Parathyroid adenoma (tissue), 2 donors: ENCODE results near the gene MYO3B.
"Not testable (repeated sequence)": the region's sequence is repeated elsewhere in the genome, so short reads cannot be mapped to it uniquely, and the experiment has no call there.

ENCODE experiments used
- H2AFZ ChIP-seq: fragments of 300-600 bp; sonication (generic); one replicate; pipeline ENCODE4 v1.7.0; 2017; ENCODE audit warnings: antibody characterized with exemption, mild to moderate bottlenecking
- H3K27ac ChIP-seq: fragments of 300-600 bp; sonication (generic); one replicate; pipeline ENCODE4 v1.7.0; 2017
- H3K27me3 ChIP-seq: fragments of 300-600 bp; sonication (generic); one replicate; pipeline ENCODE4 v1.7.0; 2017; ENCODE audit warnings: low read length; ENCODE audit not compliant: control insufficient read depth, insufficient read depth
- H3K36me3 ChIP-seq: fragments of 300-600 bp; sonication (generic); one replicate; pipeline ENCODE4 v1.7.0; 2017; ENCODE audit warnings: low read length; ENCODE audit not compliant: control insufficient read depth, insufficient read depth
- H3K4me1 ChIP-seq: fragments of 300-600 bp; sonication (generic); one replicate; pipeline ENCODE4 v1.7.0; 2017; ENCODE audit warnings: control low read depth
- H3K4me2 ChIP-seq: fragments of 300-600 bp; sonication (generic); one replicate; pipeline ENCODE4 v1.7.0; 2017; ENCODE audit warnings: low read length
- H3K4me3 ChIP-seq: fragments of 300-600 bp; sonication (generic); one replicate; pipeline ENCODE4 v1.7.0; 2017; ENCODE audit warnings: low read depth, low read length
- H3K79me2 ChIP-seq: fragments of 300-600 bp; sonication (generic); one replicate; pipeline ENCODE4 v1.7.0; 2017; ENCODE audit warnings: control low read depth
- H3K9ac ChIP-seq: fragments of 300-600 bp; sonication (generic); one replicate; pipeline ENCODE4 v1.7.0; 2017; ENCODE audit warnings: mild to moderate bottlenecking
- H3K9me3 ChIP-seq: fragments of 300-600 bp; sonication (generic); one replicate; pipeline ENCODE4 v1.7.0; 2017; ENCODE audit warnings: low read length; ENCODE audit not compliant: control insufficient read depth
- TF ChIP-seq, protein P1 (sequence below): fragments of 300-600 bp; sonication (generic); IDR thresholded peaks from one replicate; pipeline ENCODE4 v1.7.0; 2017; ENCODE audit warnings: antibody characterized with exemption, mild to moderate bottlenecking
- donor health status: primary hyperparathyroidism.

The MYO3B gene

GRCh38 chr2:170270278-170270864 is 92.4 kb downstream of the MYO3B start:
- H3K27ac ChIP-seq = no peak overlapping the region
- H3K4me2 ChIP-seq = no peak overlapping the region
- TF ChIP-seq, protein P1, sequence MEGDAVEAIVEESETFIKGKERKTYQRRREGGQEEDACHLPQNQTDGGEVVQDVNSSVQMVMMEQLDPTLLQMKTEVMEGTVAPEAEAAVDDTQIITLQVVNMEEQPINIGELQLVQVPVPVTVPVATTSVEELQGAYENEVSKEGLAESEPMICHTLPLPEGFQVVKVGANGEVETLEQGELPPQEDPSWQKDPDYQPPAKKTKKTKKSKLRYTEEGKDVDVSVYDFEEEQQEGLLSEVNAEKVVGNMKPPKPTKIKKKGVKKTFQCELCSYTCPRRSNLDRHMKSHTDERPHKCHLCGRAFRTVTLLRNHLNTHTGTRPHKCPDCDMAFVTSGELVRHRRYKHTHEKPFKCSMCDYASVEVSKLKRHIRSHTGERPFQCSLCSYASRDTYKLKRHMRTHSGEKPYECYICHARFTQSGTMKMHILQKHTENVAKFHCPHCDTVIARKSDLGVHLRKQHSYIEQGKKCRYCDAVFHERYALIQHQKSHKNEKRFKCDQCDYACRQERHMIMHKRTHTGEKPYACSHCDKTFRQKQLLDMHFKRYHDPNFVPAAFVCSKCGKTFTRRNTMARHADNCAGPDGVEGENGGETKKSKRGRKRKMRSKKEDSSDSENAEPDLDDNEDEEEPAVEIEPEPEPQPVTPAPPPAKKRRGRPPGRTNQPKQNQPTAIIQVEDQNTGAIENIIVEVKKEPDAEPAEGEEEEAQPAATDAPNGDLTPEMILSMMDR = no peak
- no peaks in the 10 kb centered on the region for H3K79me2 ChIP-seq
- H3K27me3 ChIP-seq = no peaks in the 10 kb centered on the region
- H2AFZ ChIP-seq = no peak overlapping the region
- no peaks in the 10 kb centered on the region for H3K9me3 ChIP-seq
- no peaks in the 10 kb centered on the region for H3K4me1 ChIP-seq
- no peak overlapping the region for H3K9ac ChIP-seq
- no peak overlapping the region for H3K4me3 ChIP-seq
- H3K36me3 ChIP-seq = no peaks in the 10 kb centered on the region

- H3K4me1 ChIP-seq = no peaks in the 10 kb centered on the region
- H3K27me3 ChIP-seq = no peaks in the 10 kb centered on the region
- H3K36me3 ChIP-seq = no peaks in the 10 kb centered on the region
- H3K9me3 ChIP-seq = no peaks in the 10 kb centered on the region
- H3K9ac ChIP-seq = no peak overlapping the region
- H3K79me2 ChIP-seq = no peaks in the 10 kb centered on the region
- H3K4me2 ChIP-seq = no peak overlapping the region
- TF ChIP-seq, protein P1 = no peak
- no peak overlapping the region for H3K27ac ChIP-seq
- H2AFZ ChIP-seq = no peak overlapping the region
- no peak overlapping the region for H3K4me3 ChIP-seq
Measured at GRCh38 chr2:170271340-170271739, 93.4 kb downstream of the MYO3B start.

DNA sequence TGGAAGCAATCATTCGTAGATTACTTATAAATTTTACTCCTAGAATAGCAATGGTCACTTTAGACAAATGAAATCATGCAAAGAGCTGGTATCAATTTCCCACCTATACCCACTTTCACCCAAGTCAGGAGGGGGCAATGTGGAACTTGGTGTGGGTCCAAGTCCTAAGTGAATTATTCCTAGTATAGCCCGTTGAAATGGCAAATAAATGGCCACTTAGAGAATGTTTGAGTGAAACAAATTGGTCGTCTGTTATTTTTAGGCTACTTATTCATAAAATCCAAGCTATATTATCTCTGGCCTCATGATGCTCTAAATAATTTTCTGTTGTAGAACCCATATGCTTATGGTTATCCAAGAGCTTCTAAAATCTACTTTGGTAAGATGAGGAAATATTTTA is 98.1 kb downstream of the MYO3B start:
- Histone ChIP-seq H3K4me1 (no peaks in the 10 kb centered on the region), H3K27me3 (no peaks in the 10 kb centered on the region), H3K79me2 (no peaks in the 10 kb centered on the region), H3K4me3 (no peak overlapping the region), H3K9ac (no peak overlapping the region), H3K9me3 (no peaks in the 10 kb centered on the region), H3K27ac (no peak overlapping the region), H3K4me2 (no peak overlapping the region), H3K36me3 (no peaks in the 10 kb centered on the region), H2AFZ (no peak overlapping the region)
- TF ChIP-seq, protein P1 = no peak

DNA sequence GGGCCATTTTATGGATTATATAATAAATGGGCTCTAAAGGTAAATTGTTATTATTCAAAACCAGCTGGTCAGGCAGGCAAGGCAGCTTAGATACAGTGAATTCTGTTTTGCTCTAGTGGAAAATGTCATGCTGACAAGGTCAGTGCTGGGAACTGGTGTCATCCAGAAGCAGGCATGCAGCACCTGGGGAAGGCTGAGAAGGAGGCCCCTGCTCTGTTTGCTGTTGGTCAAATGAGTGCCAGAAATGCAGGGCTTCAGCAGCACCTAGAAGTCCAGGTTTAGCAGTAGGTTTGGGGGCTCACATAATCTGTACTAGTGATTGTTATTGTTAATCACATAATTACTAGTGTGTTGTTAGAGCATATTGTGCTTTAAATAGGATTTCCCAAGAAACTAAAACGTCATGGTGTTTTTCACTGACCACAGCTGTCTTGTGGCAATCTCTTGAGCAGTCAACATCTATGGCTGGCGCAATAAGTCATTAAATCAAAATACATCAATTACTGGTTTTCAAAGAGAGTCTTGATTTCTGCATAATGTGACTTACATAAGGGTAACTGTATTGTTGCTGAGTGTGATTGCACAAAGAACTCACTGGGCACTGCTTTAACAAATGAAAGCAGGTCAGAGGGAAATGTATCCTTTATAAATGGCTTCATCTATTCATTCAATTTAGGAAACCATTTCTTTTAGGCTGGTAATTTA is 99.1 kb downstream of the MYO3B start:
- Histone ChIP-seq H3K9me3 (no peaks in the 10 kb centered on the region), H3K4me1 (no peaks in the 10 kb centered on the region), H3K36me3 (no peaks in the 10 kb centered on the region), H3K4me3 (no peak overlapping the region), H3K27me3 (no peaks in the 10 kb centered on the region), H3K4me2 (no peak overlapping the region), H3K9ac (no peak overlapping the region), H2AFZ (no peak overlapping the region), H3K79me2 (no peaks in the 10 kb centered on the region), H3K27ac (no peak overlapping the region)
- TF ChIP-seq, protein P1 = no peak

GRCh38 chr2:170277951-170278350 is 100.0 kb downstream of the MYO3B start:
- H3K4me2 ChIP-seq = no peak overlapping the region
- no peak overlapping the region for H3K4me3 ChIP-seq
- H3K9me3 ChIP-seq = no peaks in the 10 kb centered on the region
- H3K9ac ChIP-seq = no peak overlapping the region
- H3K36me3 ChIP-seq = no peaks in the 10 kb centered on the region
- no peaks in the 10 kb centered on the region for H3K4me1 ChIP-seq
- H2AFZ ChIP-seq = no peak overlapping the region
- H3K27ac ChIP-seq = no peak overlapping the region
- H3K27me3 ChIP-seq = no peaks in the 10 kb centered on the region
- TF ChIP-seq, protein P1 = no peak
- no peaks in the 10 kb centered on the region for H3K79me2 ChIP-seq

DNA sequence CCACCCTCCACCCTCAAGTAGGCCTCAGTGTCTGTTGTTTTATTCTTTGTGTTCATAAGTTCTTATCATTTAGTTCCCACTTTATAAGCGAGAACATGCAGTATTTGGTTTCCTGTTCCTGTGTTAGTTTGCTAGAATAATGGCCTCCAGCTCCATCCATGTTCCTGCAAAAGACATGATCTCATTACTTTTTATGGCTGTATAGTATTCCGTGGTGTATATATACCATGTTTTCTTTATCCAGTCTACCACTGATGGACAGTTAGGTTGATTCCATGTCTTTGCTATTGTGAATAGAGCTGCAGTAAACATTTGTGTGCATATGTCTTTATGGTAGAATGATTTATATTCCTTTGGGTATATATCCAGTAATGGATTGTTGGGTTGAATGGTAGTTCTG is 101.7 kb downstream of the MYO3B start:
- not testable (repeated sequence) for H3K9ac ChIP-seq, H3K36me3 ChIP-seq, H3K27me3 ChIP-seq, H3K27ac ChIP-seq, H3K79me2 ChIP-seq, H3K4me1 ChIP-seq, H2AFZ ChIP-seq, H3K9me3 ChIP-seq, H3K4me2 ChIP-seq, H3K4me3 ChIP-seq
